Stimulated activated memory B cell treated with anti-CD40 and anti-IgM and Interleukin-4, amounts not matched to agents 10 μg/mL and 1 μg/mL and 100 μg/mL, for 72 hours (primary cell): Measurements from ENCODE around the gene NBPF6.
"Not testable (repeated sequence)": the region's sequence is repeated elsewhere in the genome, so short reads cannot be mapped to it uniquely, and the experiment has no call there.

ENCODE experiments used
- ATAC-seq: fragments of 150-1000 bp; cut with Tn5 transposase; 2 replicates; pipeline ENCODE4 v1.10.0; 2021
- H3K27ac Mint-ChIP-seq: one replicate; pipeline ENCODE4 v1.8.0; 2022; ENCODE audit warnings: mild to moderate bottlenecking, mixed read lengths
- H3K27me3 Mint-ChIP-seq: one replicate; pipeline ENCODE4 v1.8.0; 2022; ENCODE audit warnings: mixed read lengths
- H3K36me3 Mint-ChIP-seq: one replicate; pipeline ENCODE4 v1.8.0; 2022; ENCODE audit warnings: mixed read lengths
- H3K4me1 Mint-ChIP-seq: one replicate; pipeline ENCODE4 v1.8.0; 2022; ENCODE audit warnings: mixed read lengths
- H3K4me3 Mint-ChIP-seq: one replicate; pipeline ENCODE4 v1.8.0; 2022; ENCODE audit warnings: mild to moderate bottlenecking, moderate library complexity, mixed read lengths
- H3K9me3 Mint-ChIP-seq: one replicate; pipeline ENCODE4 v1.8.0; 2022; ENCODE audit warnings: mixed read lengths

Gene NBPF6

GRCh38 chr1:108517301-108517897 is 67.3 kb downstream of the NBPF6 start:
- not testable (repeated sequence) for H3K4me3 Mint-ChIP-seq, H3K9me3 Mint-ChIP-seq, ATAC-seq, H3K36me3 Mint-ChIP-seq, H3K27ac Mint-ChIP-seq, H3K27me3 Mint-ChIP-seq, H3K4me1 Mint-ChIP-seq
